Stimulated activated CD8-positive, alpha-beta memory T cell treated with anti-CD3 and anti-CD28 coated beads, Interleukin-4, amount 100 ng/mL, for 24 hours (primary cell): Measurements from ENCODE around the gene TFPI.
"Not testable (repeated sequence)": the region's sequence is repeated elsewhere in the genome, so short reads cannot be mapped to it uniquely, and the experiment has no call there.

ENCODE experiments used
- DNase-seq: peaks from one replicate; pipeline ENCODE4 v3.0.0-alpha.2; 2020; ENCODE audit warnings: low read depth

The TFPI gene

GRCh38 chr2:187554011-187554703 is at the start of gene TFPI:
Gene TFPI, minus strand, starts transcription at chr2:187554435. Its CDS starts 50,667 bp downstream, at chr2:187503768.
- DNase-seq: no peak

GRCh38 chr2:187594801-187595200 is 40.6 kb upstream of the TFPI start:
- no peak for DNase-seq

- DNase-seq: no peak
Observed at GRCh38 chr2:187593697-187594096, 39.5 kb upstream of the TFPI start.

GRCh38 chr2:187593098-187593497 is 38.9 kb upstream of the TFPI start:
- DNase-seq: no peak

DNA sequence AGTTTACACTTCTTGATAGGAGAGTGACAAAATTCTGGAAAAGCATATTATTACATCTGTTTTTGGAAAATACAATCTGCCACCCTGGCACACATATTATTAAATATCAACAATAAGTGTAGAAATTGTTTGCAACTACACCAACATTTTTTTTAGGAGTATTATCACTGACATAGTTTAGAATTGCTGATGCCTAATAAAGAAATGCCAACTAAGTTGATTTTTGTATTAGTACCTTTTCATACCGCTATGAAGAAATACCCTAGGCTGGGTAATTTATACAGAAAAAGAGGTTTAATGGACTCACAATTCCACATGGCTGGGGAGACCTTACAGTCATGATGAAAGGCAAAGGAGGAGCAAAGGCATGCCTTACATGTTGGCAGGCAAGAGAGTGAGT is 35.9 kb upstream of the TFPI start:
- no peak for DNase-seq

- DNase-seq: no peak
Observed at GRCh38 chr2:187586011-187586641, 31.9 kb upstream of the TFPI start.

- no peak for DNase-seq
Observed at GRCh38 chr2:187581125-187581896, 27.1 kb upstream of the TFPI start.

DNA sequence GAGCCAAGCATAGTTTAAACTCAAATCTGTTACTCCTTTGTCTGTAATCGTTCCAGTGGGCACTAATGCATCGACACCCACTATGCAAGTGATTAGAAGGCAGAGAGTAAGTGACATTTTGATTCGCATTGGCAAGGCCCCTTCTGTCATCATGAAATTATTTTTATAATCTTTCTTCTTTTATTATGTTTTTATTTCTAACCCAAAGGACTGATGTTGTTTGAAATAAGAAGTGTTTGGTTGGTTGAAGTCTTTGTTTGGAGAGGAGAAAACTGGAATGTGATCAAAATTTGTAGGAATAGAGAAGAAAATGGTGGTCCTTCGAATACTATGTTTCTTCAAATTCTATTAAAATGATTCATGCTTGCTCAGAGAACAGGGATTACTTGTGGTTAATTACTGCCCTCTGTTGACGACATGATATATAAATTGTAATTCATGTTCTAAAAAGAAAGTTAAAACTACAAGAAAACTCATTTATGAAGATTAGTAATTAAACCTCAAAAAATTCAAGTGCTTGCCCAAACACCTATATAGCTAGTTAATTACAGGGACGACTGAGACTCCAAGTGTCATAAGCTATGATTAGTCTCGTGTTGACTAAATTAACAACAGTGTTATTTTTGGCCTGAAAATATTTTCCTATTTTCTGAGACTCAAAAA is 26.4 kb upstream of the TFPI start:
- DNase-seq: no peak

DNA sequence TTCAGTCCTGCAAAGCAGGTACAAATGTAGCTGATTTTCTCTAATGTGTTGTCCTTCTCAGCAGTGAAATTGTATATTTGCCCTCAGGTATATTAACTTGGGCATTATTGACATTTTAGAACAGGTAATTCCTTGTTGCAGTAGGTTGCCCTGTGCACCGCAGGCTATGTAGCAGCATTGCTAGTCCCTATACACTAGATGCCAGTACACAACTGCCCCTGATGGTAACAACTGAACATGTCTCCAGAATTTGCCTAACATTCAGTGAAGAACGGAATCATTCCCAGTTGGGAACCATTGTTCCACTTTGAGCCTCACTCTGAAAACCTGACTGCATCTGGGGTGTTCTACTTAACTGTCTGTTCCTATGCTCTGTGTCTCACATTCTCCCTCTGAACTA is 23.1 kb upstream of the TFPI start:
- DNase-seq: no peak

- no peak for DNase-seq
Observed at GRCh38 chr2:187576906-187577305, 22.7 kb upstream of the TFPI start.

GRCh38 chr2:187575751-187576067 is 21.5 kb upstream of the TFPI start:
- DNase-seq: no peak

DNA sequence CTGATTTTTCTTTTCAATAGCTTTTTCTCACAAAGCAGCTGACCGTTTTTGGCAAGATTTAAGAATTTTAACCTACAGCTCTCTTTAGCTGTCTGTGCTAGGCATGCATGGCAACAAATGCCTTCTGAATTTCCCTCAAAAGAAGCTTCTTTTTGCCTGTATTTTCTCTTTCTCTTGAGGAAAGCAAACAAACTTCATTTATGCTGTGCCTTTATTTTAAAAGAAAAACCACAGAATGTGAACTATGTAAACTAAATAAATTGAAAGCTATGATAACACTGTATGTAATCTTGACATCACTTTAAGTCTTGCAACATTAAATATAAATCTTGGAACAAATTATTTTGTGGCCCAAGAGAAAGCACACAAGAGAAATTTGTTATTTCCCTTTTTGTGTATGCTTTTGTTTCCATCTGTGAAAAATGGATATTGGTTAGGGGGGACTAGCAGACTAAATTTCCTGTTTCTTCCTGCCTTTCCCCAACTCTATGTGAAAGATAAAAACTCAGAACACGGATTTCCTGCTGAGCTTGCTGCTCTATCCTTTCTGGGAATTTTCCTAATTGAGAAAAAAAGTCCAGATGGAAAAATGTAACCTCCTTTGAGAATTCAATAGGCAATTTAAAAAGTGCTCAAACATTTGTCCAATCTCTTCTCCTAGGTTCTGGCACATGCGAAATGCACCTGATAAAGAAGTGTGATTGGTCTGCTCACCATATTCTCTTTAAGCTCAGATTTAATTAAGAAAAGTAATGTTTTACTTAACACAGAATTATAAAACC is 20.9 kb upstream of the TFPI start:
- no peak for DNase-seq

DNA sequence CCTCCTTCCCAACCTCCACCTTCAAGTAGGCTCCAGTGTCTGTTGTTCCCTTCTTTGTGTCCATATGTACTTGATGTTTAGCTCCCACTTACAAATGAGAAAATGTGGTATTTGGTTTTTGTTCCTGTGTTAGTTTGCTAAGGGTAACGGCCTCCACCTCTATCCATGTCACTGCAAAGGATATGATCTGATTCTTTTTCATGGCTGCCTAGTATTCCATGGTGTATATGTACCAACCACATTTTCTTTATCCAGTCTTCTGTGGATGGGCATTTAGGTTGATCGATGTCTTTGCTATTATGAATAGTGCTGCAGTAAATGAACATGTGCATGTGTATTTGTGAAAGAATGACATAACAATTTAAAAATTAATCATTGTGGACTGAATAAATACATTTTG is 19.5 kb upstream of the TFPI start:
- no peak for DNase-seq

DNA sequence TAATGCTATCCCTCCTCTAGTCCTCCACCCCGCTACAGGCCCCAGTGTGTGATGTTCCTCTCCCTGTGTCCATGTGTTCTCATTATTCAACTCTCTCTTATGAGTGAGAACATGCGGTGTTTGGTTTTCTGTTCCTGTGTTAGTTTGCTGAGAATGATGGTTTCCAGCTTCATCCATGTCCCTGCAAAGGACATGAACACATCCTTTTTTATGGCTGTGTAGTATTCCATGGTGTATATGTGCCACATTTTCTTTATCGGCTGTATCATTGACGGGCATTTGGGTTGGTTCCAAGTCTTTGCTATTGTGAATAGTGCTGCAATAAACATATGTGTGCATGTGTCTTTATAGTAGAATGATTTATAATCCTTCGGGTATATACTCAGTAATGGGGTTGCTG is 17.8 kb upstream of the TFPI start:
- DNase-seq: not testable (repeated sequence)

DNA sequence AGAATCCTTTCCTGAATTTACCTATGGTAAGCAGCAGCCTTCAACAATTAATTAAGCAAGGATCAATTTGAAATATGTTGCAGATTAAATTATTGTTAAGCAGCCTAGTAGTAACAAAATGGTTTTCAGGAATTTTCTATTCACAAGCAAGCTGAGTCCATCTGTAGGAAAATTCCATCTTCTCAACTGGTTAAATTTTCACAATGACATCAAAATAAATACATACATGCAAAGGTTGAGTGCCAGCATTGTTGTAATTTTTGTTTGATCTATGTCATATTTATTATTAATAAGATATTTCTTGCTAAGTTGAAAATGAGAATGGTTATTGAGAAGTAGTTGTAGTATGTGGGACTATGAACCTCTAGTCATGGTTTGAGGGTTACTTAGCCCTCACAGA is 15.3 kb upstream of the TFPI start:
- DNase-seq: no peak

DNA sequence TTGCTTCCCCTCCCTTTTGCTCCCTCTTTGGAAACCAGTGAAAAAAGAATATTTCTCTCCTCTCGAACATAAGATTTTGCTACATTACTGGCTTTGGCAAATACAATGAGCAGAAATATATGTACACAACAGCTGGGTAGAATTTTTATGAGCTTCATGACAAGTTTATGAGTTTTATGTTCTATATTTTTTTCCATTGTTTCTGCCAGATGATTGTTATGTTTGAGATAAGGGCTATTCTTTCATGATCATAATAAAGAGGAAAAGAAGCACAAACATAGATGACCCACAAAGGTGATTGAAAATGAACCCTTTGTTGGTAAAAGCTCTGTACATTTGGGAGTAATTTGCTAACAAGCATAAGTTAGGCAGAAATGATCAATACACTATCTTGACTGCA is 14.8 kb upstream of the TFPI start:
- no peak for DNase-seq

GRCh38 chr2:187567126-187567525 is 12.9 kb upstream of the TFPI start:
- DNase-seq: no peak

GRCh38 chr2:187566712-187567111 is 12.5 kb upstream of the TFPI start:
- DNase-seq: no peak

- no peak for DNase-seq
Observed at GRCh38 chr2:187566266-187566665, 12.0 kb upstream of the TFPI start.

DNA sequence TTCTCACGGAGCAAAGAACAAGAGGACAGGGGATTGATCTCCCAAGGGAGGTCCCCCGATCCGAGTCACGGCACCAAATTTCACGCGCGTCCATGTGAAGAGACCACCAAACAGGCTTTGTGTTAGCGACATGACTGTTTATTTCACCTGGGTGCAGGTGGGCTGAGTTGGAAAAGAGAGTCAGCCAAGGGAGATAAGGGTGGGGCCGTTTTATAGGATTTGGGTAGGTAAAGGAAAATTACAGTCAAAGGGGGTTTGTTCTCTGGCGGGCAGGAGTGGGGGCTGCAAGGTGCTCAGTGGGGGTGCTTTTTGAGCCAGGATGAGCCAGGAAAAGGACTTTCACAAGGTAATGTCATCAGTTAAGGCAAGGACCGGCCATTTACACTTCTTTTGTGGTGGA is 11.4 kb upstream of the TFPI start:
- not testable (repeated sequence) for DNase-seq

- not testable (repeated sequence) for DNase-seq
Observed at GRCh38 chr2:187556493-187556892, 2.3 kb upstream of the TFPI start.

GRCh38 chr2:187554704-187555082 is 458 bp upstream of the TFPI start:
- no peak for DNase-seq
